Thyroid gland (tissue), 4 donors: ENCODE data around the gene POLR2B. TPM values are rescaled to one million over a fixed set of nuclear protein-coding genes. Genes with fewer than 3 reads are reported as not detected.
A peak's percentile ranks its signal among the peaks of the same experiment; 100 is the strongest.
"Not testable (repeated sequence)": the region's sequence is repeated elsewhere in the genome, so short reads cannot be mapped to it uniquely, and the experiment has no call there.

Experiments
- DNase-seq, 2 donors: peaks; one replicate each; pipeline ENCODE4 v3.0.0-alpha.2; 2019
- H3K27ac ChIP-seq, 3 donors: fragments of 200-600 bp; sonication (generic); 1 replicate in 2 of 3; 2 replicates in 1 of 3; pipeline ENCODE4 v1.5.1; 2016 to 2019; ENCODE audit warnings: mild to moderate bottlenecking in 1 of 3, moderate library complexity in 1 of 3
- H3K27me3 ChIP-seq: fragments of 200-600 bp; sonication (generic); one replicate; pipeline ENCODE4 v1.5.1; 2019
- H3K36me3 ChIP-seq, 2 donors: fragments of 200-600 bp; sonication (generic); one replicate each; pipeline ENCODE4 v1.5.1; 2016 to 2019
- H3K4me1 ChIP-seq, 2 donors: fragments of 200-600 bp; sonication (generic); one replicate each; pipeline ENCODE4 v1.5.1; 2017 to 2019
- H3K4me3 ChIP-seq, 3 donors: fragments of 200-600 bp; sonication (generic); replicated peaks in 1 of 3; 1 replicate in 2 of 3; 2 replicates in 1 of 3; pipeline ENCODE4 v1.5.1; 2016; ENCODE audit warnings: mild to moderate bottlenecking in 1 of 3
- H3K9me3 ChIP-seq: fragments of 200-600 bp; sonication (generic); one replicate; pipeline ENCODE4 v1.5.1; 2017
- CTCF ChIP-seq, 6 experiments: fragments of 200-600 bp in 3 of 6; fragments of 450-650 bp in 3 of 6; sonication (generic) in 3 of 6; IDR thresholded peaks; one replicate each; pipeline ENCODE4 v1.5.1; 2016 to 2019; ENCODE audit warnings: antibody characterized with exemption in 6 of 6, mild to moderate bottlenecking in 2 of 6, inconsistent platforms in 1 of 6, moderate library complexity in 1 of 6
- POLR2A ChIP-seq, 2 donors: fragments of 450-650 bp; IDR thresholded peaks; one replicate each; pipeline ENCODE4 v1.6.1; 2017; ENCODE audit warnings: antibody characterized with exemption in 2 of 2, mild to moderate bottlenecking in 2 of 2, moderate library complexity in 1 of 2
- WGBS, 2 donors: methylation state at CpG; one replicate each; pipeline ENCODE4 v1.1.5; 2017; 5-methylcytosine and 5-hydroxymethylcytosine counted together
- intact Hi-C: fragments of 100-400 bp; cut with DNase I; formaldehyde crosslinking; loops from one replicate; pipeline ENCODE4 v1.15.1; 2023
- total RNA-seq, 4 donors: library from RNA; depleted of rRNA; stranded (reverse); fragments of >200 nt; gene quantifications; one replicate each; pipeline ENCODE4 v1.2.3, GENCODE V29; 2016

The POLR2B gene
- total RNA-seq, 4 donors from 2014 or later = 82.1 to 111 (median 84.2) TPM

- no peaks in the 10 kb centered on the region for H3K36me3 ChIP-seq
- H3K4me1 ChIP-seq = peaks cover 0 to 35% of the 10 kb centered on the region in 2 donors
- 78 to 100% methylated on average over 1 of the region's 1 CpG for WGBS, 2 donors
- peak overlapping the region; percentile 40 to 73 (median 58) for H3K27ac ChIP-seq
- no peak for DNase-seq
- intact Hi-C loops = loop anchor here (10.0 kb wide), 1 partner anchor 110 kb away; no protein-coding TSS in a partner anchor
- TF ChIP-seq POLR2A (IDR thresholded peaks at IDR 0.05) = no peak
- TF ChIP-seq CTCF (IDR thresholded peaks at IDR 0.05) = no peak
- no peaks in the 10 kb centered on the region for H3K27me3 ChIP-seq
- no peaks in the 10 kb centered on the region for H3K9me3 ChIP-seq
- no peak overlapping the region for H3K4me3 ChIP-seq
Measured at GRCh38 chr4:57044996-57045395, 66.3 kb downstream of the POLR2B start.

- not testable (repeated sequence) for H3K9me3 ChIP-seq, H3K4me3 ChIP-seq, DNase-seq, H3K27ac ChIP-seq, H3K36me3 ChIP-seq, H3K27me3 ChIP-seq
- WGBS, 2 donors = 96 to 98% methylated on average over 6 of the region's 6 CpGs
- H3K4me1 ChIP-seq = peaks cover 0 to 35% of the 10 kb centered on the region in 2 donors
- intact Hi-C loops = loop anchor here (10.0 kb wide), 1 partner anchor 108 kb away; no protein-coding TSS in a partner anchor
Measured at GRCh38 chr4:57047046-57047445, 68.3 kb downstream of the POLR2B start.

GRCh38 chr4:57048590-57049304 lies 70.1 kb downstream of the POLR2B start:
- WGBS, 2 donors = 33 to 50% methylated on average over 1 of the region's 1 CpG
- H3K4me1 ChIP-seq = peaks cover 0 to 27% of the 10 kb centered on the region in 2 donors
- no peaks in the 10 kb centered on the region for H3K9me3 ChIP-seq
- no peaks in the 10 kb centered on the region for H3K27me3 ChIP-seq
- H3K27ac ChIP-seq = peak overlapping the region in 1 of 3 donors; percentile 29
- intact Hi-C loops = loop anchor here (10.0 kb wide), 1 partner anchor 106 kb away; no protein-coding TSS in a partner anchor
- H3K4me3 ChIP-seq = no peak overlapping the region
- no peak for DNase-seq
- H3K36me3 ChIP-seq = no peaks in the 10 kb centered on the region
- no peak for TF ChIP-seq POLR2A (IDR thresholded peaks at IDR 0.05)
- TF ChIP-seq CTCF (IDR thresholded peaks at IDR 0.05) = no peak

GRCh38 chr4:57051095-57051494 lies 72.4 kb downstream of the POLR2B start:
- 66 to 69% methylated on average over 3 of the region's 3 CpGs for WGBS, 2 donors
- no peak for DNase-seq
- no peaks in the 10 kb centered on the region for H3K9me3 ChIP-seq
- H3K27ac ChIP-seq = no peak overlapping the region
- intact Hi-C loops = no loop called here
- TF ChIP-seq POLR2A (IDR thresholded peaks at IDR 0.05) = no peak
- no peak for TF ChIP-seq CTCF (IDR thresholded peaks at IDR 0.05)
- peaks cover 0 to 14% of the 10 kb centered on the region in 2 donors for H3K4me1 ChIP-seq
- H3K4me3 ChIP-seq = no peak overlapping the region
- H3K27me3 ChIP-seq = no peaks in the 10 kb centered on the region
- no peaks in the 10 kb centered on the region for H3K36me3 ChIP-seq

GRCh38 chr4:57051524-57051923 lies 72.8 kb downstream of the POLR2B start:
- H3K27ac ChIP-seq = peak overlapping the region in 1 of 3 donors; percentile 31
- 89 to 94% methylated on average over 2 of the region's 2 CpGs for WGBS, 2 donors

More at GRCh38 chr4:57051524-57051923, 72.8 kb downstream of the POLR2B start:
- intact Hi-C loops = no loop called here
- Histone ChIP-seq H3K27me3 (no peaks in the 10 kb centered on the region), H3K9me3 (no peaks in the 10 kb centered on the region), H3K4me3 (no peak overlapping the region), H3K4me1 (peaks cover 0 to 17% of the 10 kb centered on the region in 2 donors), H3K36me3 (no peaks in the 10 kb centered on the region)
- TF ChIP-seq CTCF (IDR thresholded peaks at IDR 0.05) (no peak), POLR2A (IDR thresholded peaks at IDR 0.05) (no peak)
- no peak for DNase-seq
